Activated naive CD8-positive, alpha-beta T cell treated with anti-CD3 and anti-CD28 coated beads for 36 hours (primary cell): Measurements from ENCODE around the gene RABEP1. TPM values are rescaled to one million over a fixed set of nuclear protein-coding genes. Genes with fewer than 3 reads are reported as not detected.

Source experiments
- DNase-seq: peaks from one replicate; pipeline ENCODE4 v3.0.0; 2021
- H3K27ac Mint-ChIP-seq: one replicate; pipeline ENCODE4 v1.8.0; 2022; ENCODE audit warnings: mild to moderate bottlenecking, moderate library complexity, mixed read lengths
- H3K27me3 Mint-ChIP-seq: one replicate; pipeline ENCODE4 v1.8.0; 2022; ENCODE audit warnings: mild to moderate bottlenecking, mixed read lengths
- H3K36me3 Mint-ChIP-seq: one replicate; pipeline ENCODE4 v1.8.0; 2021; ENCODE audit warnings: mild to moderate bottlenecking, mixed read lengths
- H3K4me1 Mint-ChIP-seq: one replicate; pipeline ENCODE4 v1.8.0; 2021; ENCODE audit warnings: mixed read lengths
- H3K4me3 Mint-ChIP-seq: one replicate; pipeline ENCODE4 v1.8.0; 2022; ENCODE audit warnings: mild to moderate bottlenecking, moderate library complexity, mixed read lengths
- H3K9me3 Mint-ChIP-seq: one replicate; pipeline ENCODE4 v1.8.0; 2022; ENCODE audit warnings: mixed read lengths
- total RNA-seq, 2 experiments: library from RNA; stranded (reverse); gene quantifications; one replicate each; pipeline ENCODE4 v1.2.3, GENCODE V29; 2021

RABEP1 gene
- total RNA-seq, 2 experiments from 2014 or later = 58.4 to 61.1 TPM

DNA sequence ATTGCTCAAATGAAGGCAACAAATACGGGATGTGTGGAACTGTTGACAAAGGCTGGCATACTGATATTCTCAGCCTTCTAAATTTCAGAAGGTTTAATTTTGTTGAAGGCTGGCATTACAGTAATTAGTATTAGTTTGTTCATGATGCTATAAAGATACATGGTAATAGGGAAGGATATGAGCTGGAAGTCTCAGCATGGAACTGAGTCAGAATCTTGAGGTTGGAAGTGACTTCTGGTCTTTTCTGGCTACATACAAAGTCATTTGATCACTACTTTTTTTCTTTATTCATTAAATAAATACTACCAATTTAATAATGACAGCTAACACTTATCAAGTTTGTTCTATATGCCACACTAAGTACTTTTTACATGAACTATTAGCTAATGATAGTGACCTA, 22.6 kb downstream of the RABEP1 start:
- H3K4me1 Mint-ChIP-seq = peaks cover 53% of the 10 kb centered on the region
- peaks cover 14% of the 10 kb centered on the region for H3K36me3 Mint-ChIP-seq
- H3K27me3 Mint-ChIP-seq = no peaks in the 10 kb centered on the region
- no peaks in the 10 kb centered on the region for H3K9me3 Mint-ChIP-seq
- DNase-seq = no peak
- H3K27ac Mint-ChIP-seq = no peak overlapping the region
- H3K4me3 Mint-ChIP-seq = no peak overlapping the region

DNA sequence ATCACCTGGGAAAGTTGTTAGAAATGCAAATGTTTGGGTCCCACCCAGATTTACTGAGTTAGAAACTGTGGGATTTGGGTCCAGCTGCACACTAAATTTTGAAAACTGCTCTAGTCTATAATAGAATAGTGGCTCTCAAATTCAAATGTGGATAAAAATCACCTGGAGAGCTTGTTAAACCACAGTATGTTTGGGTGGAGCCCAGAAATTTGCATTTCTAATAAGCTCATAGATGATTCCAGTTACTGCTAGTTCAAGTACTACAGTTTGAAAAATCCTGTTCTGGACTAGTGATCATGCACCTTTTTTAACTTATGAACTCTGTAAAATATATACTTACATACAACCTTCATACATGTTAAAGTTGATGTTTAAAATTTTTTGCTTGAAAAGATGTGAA, 27.8 kb downstream of the RABEP1 start:
- H3K27me3 Mint-ChIP-seq = no peaks in the 10 kb centered on the region

DNA sequence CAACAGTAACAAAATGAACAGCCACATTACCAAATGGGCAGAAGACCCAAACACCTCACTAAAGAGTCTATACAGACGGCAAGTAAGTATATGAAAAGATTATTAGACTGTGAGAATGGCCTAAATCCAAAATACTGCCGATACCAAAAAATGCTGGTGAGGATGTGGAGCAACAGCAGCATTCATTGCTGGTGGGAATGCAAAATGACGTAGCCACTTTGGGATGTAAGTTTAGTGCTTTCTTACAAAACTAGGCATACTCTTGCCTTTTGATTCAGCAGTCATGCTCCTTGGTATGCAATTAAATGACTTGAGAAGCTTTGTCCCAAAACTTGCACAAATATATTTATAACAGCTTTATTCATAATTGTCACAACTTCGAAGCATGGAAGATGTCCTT, 43.8 kb downstream of the RABEP1 start:
- H3K27ac Mint-ChIP-seq = no peak overlapping the region
- H3K9me3 Mint-ChIP-seq = peaks cover 9% of the 10 kb centered on the region
- DNase-seq = no peak
- no peaks in the 10 kb centered on the region for H3K27me3 Mint-ChIP-seq
- peaks cover 29% of the 10 kb centered on the region for H3K4me1 Mint-ChIP-seq
- no peak overlapping the region for H3K4me3 Mint-ChIP-seq
- H3K36me3 Mint-ChIP-seq = peaks cover 30% of the 10 kb centered on the region

More for the DNA sequence above, 27.8 kb downstream of the RABEP1 start:
- Mint-ChIP-seq H3K9me3 (no peaks in the 10 kb centered on the region), H3K4me1 (peaks cover 31% of the 10 kb centered on the region), H3K36me3 (peaks cover 35% of the 10 kb centered on the region), H3K27ac (no peak overlapping the region), H3K4me3 (no peak overlapping the region)
- DNase-seq = no peak

DNA sequence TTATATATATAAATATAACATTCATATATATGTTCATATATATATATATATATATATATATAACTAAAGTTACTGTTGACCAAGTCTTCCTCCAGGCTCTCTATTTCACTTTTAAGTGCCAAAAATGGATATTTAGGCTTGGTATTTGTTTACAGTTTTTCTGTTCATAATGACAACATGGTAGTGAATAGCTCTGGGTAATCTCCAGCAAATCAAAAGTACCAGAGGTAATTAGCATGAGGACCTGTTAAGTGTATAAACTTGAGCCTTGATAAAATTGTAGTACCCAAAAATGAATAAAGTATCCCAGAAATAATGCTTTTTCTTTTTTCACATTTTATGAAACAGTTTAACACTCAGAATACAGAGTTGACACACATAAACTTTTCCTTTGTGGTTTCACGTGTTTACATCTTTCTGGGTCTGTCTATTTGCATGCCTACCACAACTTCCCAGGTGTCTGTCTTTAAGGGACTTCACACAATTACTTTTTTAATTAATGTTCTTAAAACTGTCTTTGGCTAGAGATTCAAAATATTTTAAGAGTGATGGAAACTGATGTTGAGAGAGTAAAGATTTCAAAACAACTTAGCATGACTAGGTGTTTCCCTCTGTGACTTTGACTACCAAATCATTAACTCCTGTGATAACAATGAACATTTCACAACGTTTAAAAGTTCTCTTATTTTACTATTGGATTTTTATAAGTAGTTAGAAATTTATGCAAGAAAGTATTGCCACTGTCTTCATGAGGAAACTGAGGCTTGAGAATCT, 47.9 kb downstream of the RABEP1 start:
- H3K36me3 Mint-ChIP-seq = peaks cover 11% of the 10 kb centered on the region
- H3K4me3 Mint-ChIP-seq = no peak overlapping the region
- no peaks in the 10 kb centered on the region for H3K9me3 Mint-ChIP-seq
- H3K4me1 Mint-ChIP-seq = peaks cover 28% of the 10 kb centered on the region
- no peaks in the 10 kb centered on the region for H3K27me3 Mint-ChIP-seq
- DNase-seq = no peak
- peak overlapping the region; percentile 74 for H3K27ac Mint-ChIP-seq

DNA sequence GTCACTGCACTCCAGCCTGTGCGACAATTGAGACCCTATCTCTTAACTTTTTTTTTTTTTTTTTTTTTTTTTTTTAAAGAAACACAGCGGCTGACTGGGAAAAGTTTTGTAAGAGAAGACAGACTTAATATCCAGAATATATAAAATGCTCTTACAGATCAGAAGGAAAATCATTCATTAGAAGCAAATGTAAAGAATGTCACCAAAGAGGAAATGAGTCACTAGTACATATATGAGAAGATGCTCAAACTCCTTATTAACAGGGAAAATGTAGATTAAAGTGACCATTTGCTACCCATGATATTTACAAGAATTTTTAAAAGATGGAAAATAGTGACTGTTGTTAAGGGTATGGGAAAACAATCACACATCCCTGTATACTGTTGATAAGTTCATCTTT, 48.9 kb downstream of the RABEP1 start:
- Mint-ChIP-seq H3K9me3 (no peaks in the 10 kb centered on the region), H3K27me3 (no peaks in the 10 kb centered on the region), H3K4me3 (no peak overlapping the region), H3K27ac (peak overlapping the region; percentile 45), H3K36me3 (peaks cover 16% of the 10 kb centered on the region), H3K4me1 (peaks cover 31% of the 10 kb centered on the region)
- no peak for DNase-seq

DNA sequence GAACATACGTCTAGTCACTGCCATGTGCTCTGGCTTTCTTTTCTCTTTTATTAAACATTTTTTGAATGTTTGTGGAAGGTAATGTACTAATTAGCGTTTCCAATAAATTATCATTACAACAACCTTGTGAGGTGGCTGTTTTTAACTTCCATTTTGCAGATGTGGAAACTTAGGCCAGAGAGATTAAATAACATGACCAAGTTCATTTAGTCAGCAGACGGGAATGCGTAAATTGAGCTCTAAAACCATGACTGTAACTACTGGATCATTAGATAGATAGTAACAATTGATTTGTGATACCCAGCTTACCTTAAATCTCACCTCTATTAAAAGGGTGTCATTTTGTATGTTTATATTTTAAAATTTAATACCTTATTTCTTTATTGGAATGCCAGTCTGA, 49.4 kb downstream of the RABEP1 start:
- H3K9me3 Mint-ChIP-seq = no peaks in the 10 kb centered on the region
- peaks cover 13% of the 10 kb centered on the region for H3K36me3 Mint-ChIP-seq
- H3K4me3 Mint-ChIP-seq = no peak overlapping the region
- no peak for DNase-seq
- peaks cover 28% of the 10 kb centered on the region for H3K4me1 Mint-ChIP-seq
- H3K27ac Mint-ChIP-seq = peak overlapping the region; percentile 45
- no peaks in the 10 kb centered on the region for H3K27me3 Mint-ChIP-seq

DNA sequence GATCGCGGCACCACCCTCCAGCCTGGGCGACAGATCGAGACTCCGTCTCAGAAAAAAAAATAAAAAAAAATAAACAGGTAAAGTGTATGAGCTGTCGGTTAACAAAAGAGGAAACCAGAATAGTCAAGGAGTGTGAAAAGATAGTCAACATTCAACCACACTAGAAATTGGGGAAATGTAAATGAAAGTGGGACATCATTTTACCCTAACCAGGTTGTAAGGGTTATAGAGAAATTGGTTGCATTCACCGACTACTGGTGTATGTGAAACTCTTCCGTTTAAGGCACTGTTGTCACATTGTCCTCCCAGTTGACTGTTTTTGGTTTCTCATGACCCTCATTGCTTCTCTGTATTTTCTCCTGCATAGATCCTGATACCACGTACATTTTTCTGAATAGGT, 62.8 kb downstream of the RABEP1 start:
- no peaks in the 10 kb centered on the region for H3K9me3 Mint-ChIP-seq
- no peaks in the 10 kb centered on the region for H3K4me1 Mint-ChIP-seq
- H3K4me3 Mint-ChIP-seq = no peak overlapping the region
- H3K36me3 Mint-ChIP-seq = peaks cover 11% of the 10 kb centered on the region
- no peak for DNase-seq
- H3K27me3 Mint-ChIP-seq = no peaks in the 10 kb centered on the region
- no peak overlapping the region for H3K27ac Mint-ChIP-seq

DNA sequence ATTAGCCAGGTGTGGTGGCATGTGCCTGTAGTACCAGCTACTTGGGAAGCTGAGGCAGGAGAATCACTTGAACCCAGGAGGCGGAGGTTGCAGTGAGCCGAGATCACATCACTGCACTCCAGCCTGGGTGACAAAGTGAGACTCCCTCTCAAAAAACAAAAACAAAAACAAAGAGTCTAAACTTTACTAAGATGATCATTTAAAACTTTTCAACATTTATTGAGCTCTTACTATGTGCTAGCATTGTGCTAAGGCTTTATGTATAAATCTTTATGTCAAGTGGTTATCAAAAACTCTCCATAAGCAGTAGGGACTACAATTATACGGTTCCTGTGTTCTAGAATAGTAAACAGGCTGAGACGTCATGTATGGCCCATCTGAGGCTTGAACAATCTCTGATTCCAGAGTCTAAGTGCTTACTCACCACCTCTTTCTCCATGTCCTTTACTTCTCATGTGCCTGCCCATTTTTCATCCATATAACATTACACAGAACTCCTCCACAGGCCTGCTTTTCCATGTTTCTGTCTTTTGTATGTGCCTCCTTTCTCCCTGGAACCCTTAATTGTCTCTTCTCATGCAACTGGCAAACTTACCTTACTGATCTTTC, 70.7 kb downstream of the RABEP1 start:
- H3K27ac Mint-ChIP-seq = no peak overlapping the region
- H3K4me1 Mint-ChIP-seq = no peaks in the 10 kb centered on the region
- H3K4me3 Mint-ChIP-seq = no peak overlapping the region
- peaks cover 12% of the 10 kb centered on the region for H3K36me3 Mint-ChIP-seq
- H3K27me3 Mint-ChIP-seq = no peaks in the 10 kb centered on the region
- DNase-seq = no peak
- H3K9me3 Mint-ChIP-seq = no peaks in the 10 kb centered on the region

DNA sequence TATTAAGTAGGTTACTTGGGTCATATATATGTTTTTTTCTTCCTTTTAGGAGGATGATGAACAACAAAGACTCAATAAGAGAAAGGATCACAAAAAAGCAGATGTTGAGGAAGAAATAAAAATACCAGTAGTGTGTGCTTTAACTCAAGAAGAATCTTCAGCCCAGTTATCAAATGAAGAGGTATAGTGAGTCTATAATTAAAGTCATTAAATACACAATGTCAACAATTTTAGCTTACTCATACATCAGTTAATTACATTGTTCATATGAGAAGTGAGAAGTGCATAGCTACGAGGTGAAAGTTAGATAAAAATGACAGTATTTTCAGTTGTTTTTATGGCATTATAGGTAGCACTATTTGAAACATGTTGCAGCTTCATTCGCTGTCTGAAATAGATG, 72.2 kb downstream of the RABEP1 start:
- H3K27ac Mint-ChIP-seq = peak overlapping the region; percentile 38
- no peaks in the 10 kb centered on the region for H3K4me1 Mint-ChIP-seq
- peaks cover 10% of the 10 kb centered on the region for H3K36me3 Mint-ChIP-seq
- no peak overlapping the region for H3K4me3 Mint-ChIP-seq
- H3K9me3 Mint-ChIP-seq = no peaks in the 10 kb centered on the region
- DNase-seq = no peak
- no peaks in the 10 kb centered on the region for H3K27me3 Mint-ChIP-seq

DNA sequence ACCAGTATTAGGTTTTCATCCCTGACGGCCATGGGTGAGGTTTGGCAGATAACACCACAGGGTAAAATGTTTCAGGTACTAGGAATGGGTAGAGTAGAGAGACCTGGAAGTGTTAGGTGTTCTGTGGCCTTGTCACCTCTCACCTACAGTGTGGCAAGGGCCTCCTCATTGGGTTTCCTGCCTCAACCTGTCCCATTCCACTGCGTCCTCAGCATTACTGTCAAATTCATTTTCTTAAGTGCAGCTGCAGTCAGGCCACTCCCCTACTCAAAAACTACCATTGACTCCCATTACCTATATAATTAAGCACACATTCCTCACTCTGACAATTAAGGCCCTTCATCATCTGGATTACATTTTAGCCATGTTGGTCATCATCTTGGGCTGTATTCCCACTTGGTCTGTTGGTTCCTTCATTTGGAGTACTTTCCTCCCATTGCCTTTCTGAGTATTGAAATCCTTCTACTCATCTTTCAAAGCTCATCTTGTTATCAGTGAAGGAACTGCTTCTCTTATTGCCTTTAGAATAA, 72.9 kb downstream of the RABEP1 start:
- H3K4me1 Mint-ChIP-seq = no peaks in the 10 kb centered on the region
- H3K4me3 Mint-ChIP-seq = no peak overlapping the region
- no peak for DNase-seq
- no peak overlapping the region for H3K27ac Mint-ChIP-seq
- H3K36me3 Mint-ChIP-seq = peaks cover 10% of the 10 kb centered on the region
- no peaks in the 10 kb centered on the region for H3K27me3 Mint-ChIP-seq
- H3K9me3 Mint-ChIP-seq = no peaks in the 10 kb centered on the region

DNA sequence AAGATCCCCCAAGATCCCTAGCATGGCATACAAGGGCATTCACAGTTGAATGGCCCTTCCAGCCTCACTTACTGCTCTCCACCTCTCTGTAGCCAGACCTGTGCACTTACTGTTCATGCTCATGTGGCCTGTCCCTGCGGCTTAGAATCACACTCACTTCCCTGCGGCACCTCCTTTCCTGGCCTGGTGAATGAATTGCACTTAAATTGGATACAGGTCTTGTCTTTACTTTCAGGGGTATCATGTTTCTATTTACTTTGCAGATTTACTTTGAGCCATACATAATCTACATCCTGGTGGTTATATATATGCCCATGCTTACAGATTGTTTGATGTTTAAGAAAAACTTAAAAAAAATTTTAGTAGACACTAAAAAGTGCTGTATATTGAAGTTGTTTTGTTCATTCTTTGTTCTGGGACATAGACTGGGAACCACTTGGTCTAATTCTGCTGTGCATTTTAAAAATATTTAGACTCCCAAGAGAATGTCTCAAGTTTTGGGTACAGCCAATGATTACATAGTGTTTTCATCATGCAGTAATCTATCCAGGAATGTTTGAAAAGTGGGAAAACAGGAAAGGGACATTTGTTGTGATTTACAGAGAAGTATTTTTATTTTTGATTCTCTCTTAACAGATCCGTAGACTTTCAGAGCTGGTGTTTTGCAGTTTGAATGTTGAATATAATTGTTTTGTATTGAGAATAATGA, 73.5 kb downstream of the RABEP1 start:
- Mint-ChIP-seq H3K9me3 (no peaks in the 10 kb centered on the region), H3K4me3 (no peak overlapping the region), H3K27me3 (no peaks in the 10 kb centered on the region), H3K4me1 (no peaks in the 10 kb centered on the region), H3K27ac (no peak overlapping the region), H3K36me3 (peaks cover 11% of the 10 kb centered on the region)
- DNase-seq = no peak

DNA sequence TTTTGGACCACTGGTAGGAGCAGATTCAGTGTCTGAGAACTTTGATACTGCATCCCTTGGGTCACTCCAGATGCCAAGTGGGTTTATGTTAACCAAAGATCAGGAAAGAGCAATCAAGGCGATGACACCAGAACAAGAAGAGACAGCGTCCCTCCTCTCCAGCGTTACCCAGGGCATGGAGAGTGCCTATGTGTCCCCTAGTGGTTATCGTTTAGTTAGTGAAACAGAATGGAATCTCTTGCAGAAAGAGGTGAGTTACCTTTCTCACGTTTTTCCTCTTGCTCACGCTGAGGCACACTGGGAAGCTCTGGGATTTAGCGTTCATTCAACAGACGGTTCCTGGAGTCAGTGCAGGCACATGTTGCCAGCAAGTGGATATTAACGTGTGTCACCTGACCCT, 79.3 kb downstream of the RABEP1 start:
- Mint-ChIP-seq H3K9me3 (no peaks in the 10 kb centered on the region), H3K4me3 (no peak overlapping the region), H3K27me3 (no peaks in the 10 kb centered on the region), H3K36me3 (peaks cover 14% of the 10 kb centered on the region), H3K27ac (no peak overlapping the region), H3K4me1 (no peaks in the 10 kb centered on the region)
- no peak for DNase-seq

DNA sequence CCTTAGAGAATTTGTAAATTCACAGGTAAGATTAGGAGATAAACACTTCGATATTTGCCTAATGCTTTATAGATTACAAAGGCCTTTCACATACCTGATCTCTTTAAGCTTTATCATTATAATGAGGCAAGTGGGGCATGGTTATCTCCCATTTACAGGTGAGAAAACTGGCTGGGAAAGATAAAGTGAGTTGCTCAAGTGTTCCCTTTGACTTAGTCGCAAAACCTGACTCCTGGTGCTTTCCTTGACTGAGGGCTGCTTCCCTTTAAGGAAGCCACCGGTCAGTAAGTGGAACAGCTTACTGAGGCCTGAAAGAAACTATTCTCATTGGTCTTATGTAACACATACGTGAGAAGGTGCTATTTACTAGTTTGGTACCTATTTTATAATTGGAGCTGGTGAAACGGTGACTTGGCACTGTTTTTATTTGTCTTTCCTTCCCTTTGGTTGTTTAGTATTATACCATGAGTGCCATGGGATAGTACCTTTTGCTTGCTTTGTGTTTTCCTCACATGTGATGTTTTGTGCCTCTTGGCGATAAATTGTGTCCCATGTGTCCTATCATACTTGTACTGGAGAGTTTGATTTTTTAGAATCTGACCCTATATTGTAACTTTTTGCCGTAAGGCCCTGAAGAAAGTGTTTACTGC, 80.2 kb downstream of the RABEP1 start:
- Mint-ChIP-seq H3K9me3 (no peaks in the 10 kb centered on the region), H3K4me1 (no peaks in the 10 kb centered on the region), H3K27ac (no peak overlapping the region), H3K4me3 (no peak overlapping the region), H3K27me3 (no peaks in the 10 kb centered on the region), H3K36me3 (peaks cover 14% of the 10 kb centered on the region)
- no peak for DNase-seq

DNA sequence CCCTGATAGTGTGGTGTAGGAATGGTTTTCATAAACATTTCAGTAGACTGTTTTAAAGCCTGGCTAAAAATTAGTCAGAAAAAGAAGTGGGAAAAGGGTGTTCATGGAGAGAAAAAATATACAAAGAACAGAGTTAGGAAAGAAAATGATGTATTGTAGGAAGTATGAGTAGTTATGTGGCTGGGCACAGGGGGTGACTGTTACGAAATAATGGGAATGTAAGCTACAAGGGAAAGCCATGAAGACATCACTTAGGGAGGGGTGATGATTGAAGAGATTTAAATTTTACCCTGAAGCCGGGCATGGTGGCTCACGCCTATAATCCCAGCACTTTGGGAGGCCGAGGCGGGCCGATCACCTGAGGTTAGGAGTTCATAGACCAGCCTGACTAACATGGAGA, 82.1 kb downstream of the RABEP1 start:
- no peak overlapping the region for H3K4me3 Mint-ChIP-seq
- no peak for DNase-seq
- H3K4me1 Mint-ChIP-seq = no peaks in the 10 kb centered on the region
- no peaks in the 10 kb centered on the region for H3K9me3 Mint-ChIP-seq
- H3K36me3 Mint-ChIP-seq = peaks cover 13% of the 10 kb centered on the region
- no peaks in the 10 kb centered on the region for H3K27me3 Mint-ChIP-seq
- no peak overlapping the region for H3K27ac Mint-ChIP-seq

DNA sequence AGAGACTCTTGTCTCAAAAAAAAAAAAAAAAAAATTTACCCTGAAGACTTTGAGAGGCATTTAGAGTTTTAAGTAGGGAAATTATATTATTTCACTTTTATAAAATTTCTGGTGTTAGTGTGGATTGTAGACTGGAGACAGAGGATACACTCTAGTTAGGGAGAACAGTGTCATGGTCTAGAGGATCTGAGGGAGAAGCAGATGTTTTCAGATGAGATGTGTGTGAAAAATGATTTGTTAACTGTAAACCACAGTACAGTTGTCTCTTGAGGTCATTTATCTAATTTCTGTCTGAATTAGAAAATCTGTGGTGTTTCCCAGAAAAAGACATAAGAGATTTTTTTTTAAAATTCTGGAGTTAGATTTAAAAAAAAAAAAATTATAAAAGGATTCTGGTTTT, 82.6 kb downstream of the RABEP1 start:
- Mint-ChIP-seq H3K4me3 (no peak overlapping the region), H3K27ac (no peak overlapping the region), H3K36me3 (peaks cover 13% of the 10 kb centered on the region), H3K9me3 (no peaks in the 10 kb centered on the region), H3K4me1 (no peaks in the 10 kb centered on the region), H3K27me3 (no peaks in the 10 kb centered on the region)
- DNase-seq = no peak
